GM18508 (cell line): Measurements from ENCODE around the gene JAGN1.
"Not testable (repeated sequence)": the region's sequence is repeated elsewhere in the genome, so short reads cannot be mapped to it uniquely, and the experiment has no call there.

ENCODE experiments used
- ATAC-seq: cut with Tn5 transposase; IDR thresholded peaks from one replicate; pipeline ENCODE4 v1.9.1; 2021; ENCODE audit warnings: moderate number of reproducible peaks; ENCODE audit not compliant: insufficient read depth, unreplicated experiment

Gene JAGN1

DNA sequence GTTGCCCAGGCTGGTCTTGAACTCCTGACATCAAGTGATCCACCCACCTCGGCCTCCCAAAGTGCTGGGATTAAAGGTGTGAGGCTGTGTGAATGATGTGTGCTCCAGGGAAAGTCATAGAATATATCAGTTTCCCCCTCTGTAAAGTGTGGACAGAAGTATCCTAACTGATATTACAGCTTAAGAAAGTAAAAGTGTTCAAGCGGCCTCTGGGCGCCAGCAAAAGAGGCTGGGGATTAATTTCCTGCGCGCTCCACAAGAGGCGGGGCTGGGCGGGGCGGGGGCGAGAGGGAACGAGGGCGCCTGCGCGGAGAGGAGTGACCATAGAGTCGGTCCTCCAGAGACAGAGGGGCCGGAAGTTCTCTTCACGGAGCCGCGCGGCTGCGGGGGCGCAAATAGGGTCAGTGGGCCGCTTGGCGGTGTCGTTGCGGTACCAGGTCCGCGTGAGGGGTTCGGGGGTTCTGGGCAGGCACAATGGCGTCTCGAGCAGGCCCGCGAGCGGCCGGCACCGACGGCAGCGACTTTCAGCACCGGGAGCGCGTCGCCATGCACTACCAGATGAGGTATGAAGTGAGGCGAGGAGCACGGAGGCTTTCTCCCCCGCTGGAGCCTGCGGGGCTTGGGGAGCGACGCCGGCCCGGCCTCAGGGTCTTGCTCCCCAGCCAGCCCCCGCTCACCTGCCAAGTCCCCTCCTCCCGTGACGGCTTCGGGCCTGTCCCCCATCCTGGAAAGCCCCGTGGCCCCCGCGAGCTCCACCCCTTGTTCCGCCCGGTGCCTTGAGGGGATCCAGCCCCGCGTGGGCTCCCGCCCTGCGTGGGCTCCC is at the start of gene JAGN1:
TSS of gene JAGN1 (plus strand) at position 362 of the 823 bp plus-strand sequence. CDS start at position 475, 113 bp downstream.
- ATAC-seq: no peak

DNA sequence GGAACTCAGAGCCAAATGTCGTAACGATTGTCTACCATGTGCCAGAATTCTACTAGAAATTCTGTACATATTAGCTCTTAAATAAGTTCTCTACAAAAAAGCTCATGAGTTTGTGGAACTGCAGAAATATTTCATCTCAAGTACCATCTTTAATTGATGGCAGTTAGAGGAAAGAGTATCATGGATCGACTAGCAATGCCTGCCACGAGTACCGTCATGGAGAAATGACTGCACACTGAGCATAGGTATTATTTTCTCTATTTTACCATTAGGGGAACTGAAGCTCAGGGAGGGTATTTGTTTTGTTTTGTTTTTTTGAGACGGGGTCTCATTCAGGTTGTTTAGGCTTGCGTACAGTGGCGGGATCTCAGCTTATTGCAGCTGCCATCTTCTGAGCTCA is 49.4 kb upstream of the JAGN1 start:
- ATAC-seq: no peak

DNA sequence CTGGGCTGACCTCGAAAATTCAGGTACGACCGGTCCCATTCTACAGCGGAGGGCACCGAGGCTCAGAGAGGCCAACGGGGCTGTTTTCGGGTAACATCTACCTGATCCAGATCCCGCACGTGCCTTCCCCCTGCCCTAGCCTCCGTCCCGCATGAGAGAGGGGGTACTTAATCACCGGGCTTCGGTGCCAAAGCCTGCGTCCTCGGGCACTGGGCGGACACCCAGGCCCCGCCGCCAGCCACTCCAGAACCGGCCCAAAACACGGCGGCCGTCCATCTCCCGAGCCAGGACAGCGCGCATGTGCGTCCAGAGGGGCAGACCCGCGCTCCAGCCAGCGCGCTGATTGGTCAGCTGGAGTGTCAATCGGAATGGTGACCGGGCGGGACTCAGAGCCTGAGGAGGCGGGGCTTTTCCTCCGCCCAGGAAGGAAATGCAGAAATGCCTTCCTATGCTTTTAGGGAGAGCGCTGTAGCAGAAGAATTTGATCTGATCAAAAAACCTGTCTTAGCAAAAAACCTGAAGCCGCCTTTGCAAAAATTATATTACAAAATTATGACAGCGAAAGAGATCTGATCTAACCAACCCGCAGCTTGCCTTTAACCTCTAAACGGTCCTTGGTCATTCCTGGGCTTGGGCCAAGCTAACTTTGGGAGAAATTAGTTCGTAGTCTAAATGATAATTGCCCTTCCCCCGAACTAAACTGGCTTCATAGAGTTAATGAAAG is 46.5 kb upstream of the JAGN1 start, which contains the start of gene RPUSD3:
TSS of gene RPUSD3 (minus strand) at position 294 of the 724 bp plus-strand sequence. CDS start at position 276, 18 bp downstream.
- peak; percentile 91 for ATAC-seq

DNA sequence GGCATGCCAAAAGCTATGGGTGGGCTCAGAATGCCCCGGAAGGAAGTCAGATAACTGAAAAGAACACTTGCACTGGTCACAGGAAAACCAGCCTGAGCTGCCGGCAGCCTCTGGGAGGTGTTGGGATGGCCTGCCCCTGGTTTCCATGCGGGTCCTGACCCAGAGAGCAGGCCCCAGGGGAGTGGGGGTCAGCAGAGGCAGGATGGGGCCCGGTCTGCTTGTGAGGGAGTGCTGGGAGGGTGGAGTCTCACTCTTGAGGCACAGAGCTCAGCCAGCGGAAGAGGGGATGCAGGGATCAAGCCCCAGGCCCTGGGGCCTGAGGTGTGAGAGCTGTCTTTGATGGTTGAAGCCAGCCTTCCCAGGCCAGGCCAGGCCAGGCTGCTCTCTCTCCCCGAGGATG is 44.2 kb upstream of the JAGN1 start:
- ATAC-seq: no peak

DNA sequence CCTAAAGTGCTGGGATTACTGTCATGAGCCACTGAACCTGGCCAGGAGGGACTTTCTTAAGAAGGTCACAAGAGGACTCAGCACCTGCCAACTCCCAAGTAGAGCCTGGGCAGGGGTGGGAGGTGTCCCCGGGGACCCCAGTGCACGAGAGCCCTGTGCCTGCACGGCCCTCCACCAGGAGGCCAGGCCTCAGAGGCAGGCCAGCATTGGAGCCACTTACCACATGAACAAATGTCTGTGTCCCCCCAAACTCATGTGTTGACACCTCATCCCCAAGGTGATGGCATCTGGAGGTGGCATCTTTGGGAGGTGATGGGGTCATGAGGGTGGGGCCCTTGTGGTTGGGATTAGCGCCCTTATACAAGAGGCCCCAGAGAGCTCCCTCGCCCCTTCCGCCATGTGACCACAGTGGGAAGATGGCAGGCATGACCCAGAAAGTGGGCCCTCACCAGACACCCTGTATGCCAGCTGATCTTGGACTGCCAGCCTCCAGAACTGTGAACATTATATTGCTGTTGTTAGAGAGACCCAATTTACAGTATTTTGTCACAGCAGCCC is 43.4 kb upstream of the JAGN1 start:
- no peak for ATAC-seq

GRCh38 chr3:9847870-9848269 is 42.5 kb upstream of the JAGN1 start:
- ATAC-seq: not testable (repeated sequence)

DNA sequence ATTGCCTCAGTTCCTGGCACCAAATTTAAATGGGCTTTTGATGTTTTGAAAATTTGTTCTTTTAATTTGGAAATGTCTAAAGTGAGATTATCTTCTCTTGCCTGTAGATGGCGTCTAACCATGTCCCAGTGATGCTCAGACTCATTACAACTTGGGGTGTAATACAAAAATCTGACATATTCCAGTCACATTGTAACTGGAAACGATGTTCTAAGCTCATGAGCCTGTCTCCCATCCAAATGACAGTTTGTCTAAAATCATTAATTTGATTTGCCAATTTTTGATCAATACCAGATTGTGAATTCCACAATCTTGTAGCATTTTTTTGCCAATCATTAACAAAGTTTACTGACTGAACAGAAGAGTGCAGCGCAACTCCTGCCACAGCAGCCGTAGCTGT is 41.5 kb upstream of the JAGN1 start:
- ATAC-seq: not testable (repeated sequence)

- ATAC-seq: not testable (repeated sequence)
Observed at GRCh38 chr3:9851383-9851782, 39.0 kb upstream of the JAGN1 start.

DNA sequence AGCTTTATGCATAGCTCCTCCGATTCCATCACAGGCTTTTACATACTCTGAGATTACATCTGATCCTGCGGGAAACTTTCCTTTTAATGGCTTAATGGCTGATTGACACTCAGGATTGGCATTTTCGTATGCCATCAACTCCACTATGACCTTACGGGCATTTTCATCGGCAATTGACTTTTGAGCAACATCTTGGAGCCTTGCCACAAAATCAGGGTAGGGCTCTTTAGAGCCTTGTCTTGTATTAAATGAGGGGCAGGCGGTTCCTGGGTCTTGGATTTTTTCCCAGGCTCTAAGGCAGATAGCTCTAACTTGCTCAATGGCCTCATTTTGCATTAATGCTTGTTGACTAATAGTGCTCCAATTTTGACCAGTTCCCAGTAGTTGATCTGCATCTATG is 38.5 kb upstream of the JAGN1 start:
- ATAC-seq: not testable (repeated sequence)

DNA sequence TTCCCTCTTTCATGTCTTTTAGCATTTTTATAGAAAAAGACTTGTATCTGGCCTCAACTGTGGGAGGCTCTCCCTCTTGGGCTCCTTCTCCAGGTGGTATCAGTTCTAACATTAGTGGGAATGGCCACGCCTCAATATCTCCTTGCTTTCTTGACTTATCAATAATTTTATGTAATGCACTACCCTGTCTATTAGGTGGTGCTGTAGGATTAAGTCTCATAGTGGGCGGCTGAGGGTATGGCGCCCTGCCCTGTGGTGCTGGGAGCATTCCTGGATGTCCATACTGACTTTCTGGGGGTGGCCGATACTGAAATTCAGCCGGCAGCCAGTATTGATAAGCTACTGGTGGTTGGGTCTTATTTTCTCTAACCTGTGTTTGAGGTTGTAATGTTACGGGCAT is 37.9 kb upstream of the JAGN1 start:
- no peak for ATAC-seq

DNA sequence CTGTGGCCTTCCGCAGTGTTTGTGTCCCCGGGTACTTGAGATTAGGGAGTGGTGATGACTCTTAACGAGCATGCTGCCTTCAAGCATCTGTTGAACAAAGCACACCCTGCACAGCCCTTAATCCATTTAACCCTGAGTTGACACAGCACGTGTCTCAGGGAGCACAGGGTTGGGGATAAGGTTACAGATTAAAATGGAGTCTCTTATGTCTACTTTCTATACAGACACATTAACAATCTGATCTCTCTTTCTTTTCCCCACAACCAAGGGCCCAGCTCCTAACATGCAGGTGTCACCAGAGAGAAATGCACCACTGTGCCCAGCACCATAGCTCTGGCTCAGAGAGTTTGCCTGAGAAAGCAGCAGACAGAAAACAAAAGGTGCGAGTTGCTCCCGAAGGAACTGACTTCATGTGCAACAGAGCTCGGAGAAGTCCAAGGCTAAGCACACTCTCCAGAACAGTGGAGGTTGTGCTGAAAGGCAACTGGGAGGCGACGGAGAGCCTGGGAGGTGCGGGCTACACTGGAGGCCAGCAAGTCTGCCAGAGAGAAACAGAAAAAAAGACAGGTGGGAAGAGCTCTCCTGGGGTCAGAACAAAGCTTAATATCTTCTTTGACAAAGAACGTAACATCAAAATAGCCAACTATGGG is 36.0 kb upstream of the JAGN1 start:
- ATAC-seq: not testable (repeated sequence)

GRCh38 chr3:9855594-9855993 is 34.8 kb upstream of the JAGN1 start:
- no peak for ATAC-seq

DNA sequence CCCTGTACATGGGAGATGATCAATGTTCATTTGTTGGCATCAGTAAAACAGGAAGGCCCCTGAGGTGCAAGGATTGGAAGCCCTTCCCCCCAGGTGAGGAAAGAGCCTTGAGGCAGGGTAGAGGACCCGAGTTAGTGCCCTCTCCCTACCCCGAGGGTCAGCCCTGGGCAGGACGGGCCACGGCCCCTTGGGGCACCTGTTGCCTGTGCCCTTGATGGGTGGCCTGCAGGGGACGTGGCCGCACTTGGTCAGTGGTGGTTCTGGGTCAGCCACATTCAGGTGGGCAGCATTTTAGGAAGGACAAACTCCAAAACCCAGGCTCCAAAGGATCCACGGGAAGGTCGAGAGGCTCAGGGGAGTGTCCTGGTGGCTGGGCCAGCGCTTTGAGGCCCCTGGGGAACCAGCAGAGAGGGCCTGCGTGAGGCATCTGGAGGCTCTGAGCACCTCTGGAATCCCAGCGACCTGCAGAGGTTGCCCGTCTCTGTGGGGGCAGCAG is 30.8 kb upstream of the JAGN1 start:
- ATAC-seq: no peak

DNA sequence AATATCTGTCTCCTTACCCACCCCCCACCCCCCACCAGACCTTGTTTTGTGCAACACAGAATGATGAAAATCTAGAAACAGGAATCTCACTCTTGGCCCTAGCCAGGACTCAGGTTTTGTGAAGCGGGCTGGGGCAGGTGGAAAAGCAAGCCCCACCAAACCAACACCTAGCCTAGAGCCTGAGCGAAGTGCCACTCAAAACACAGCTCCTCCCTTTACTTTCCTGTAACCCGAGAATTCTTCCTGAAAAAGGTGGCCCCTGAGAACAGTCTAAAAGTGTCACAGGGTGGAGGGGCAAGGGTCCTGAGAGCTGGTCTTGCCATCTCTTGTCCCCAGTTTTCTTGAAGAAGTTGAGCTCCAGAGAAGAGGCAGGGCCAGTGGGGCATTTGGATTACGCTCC is 29.2 kb upstream of the JAGN1 start:
- ATAC-seq: no peak

- ATAC-seq: no peak
Observed at GRCh38 chr3:9861626-9862130, 28.7 kb upstream of the JAGN1 start.

- no peak for ATAC-seq
Observed at GRCh38 chr3:9862391-9863057, 27.9 kb upstream of the JAGN1 start.

DNA sequence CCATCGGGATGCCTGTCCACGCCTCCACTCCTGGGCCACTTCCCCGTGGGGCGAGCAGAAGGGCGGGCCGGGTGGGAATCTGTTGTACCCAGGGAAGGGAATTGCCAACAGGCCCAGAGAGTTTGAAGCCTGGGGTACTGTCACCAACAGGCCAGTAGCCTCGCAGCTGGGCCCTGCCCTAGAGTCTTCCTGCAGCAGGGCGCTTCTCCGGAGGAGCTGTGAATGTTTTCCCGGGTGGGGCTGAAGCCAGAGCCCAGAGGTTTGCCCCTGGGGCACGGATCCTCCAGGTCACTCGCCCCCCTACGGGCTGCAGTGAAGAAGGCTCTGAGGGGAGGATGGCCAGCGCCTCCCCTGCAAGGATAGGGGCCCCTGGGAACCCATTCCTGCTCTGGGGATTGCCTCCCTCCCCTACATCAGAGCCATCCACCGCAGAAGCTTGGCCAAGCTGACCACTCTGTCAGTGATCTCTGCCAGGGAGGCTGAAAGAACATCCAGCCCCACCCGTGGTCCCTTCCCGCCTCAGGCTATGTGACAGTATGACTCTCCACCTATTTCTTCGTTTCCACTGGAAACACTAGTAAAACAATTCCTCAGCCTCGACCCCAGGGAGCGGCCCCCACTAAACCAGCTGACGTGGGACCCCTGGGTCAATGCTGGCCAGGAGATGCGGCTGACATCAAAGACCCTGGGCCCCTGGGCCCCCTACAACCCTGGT is 27.2 kb upstream of the JAGN1 start:
- ATAC-seq: no peak

DNA sequence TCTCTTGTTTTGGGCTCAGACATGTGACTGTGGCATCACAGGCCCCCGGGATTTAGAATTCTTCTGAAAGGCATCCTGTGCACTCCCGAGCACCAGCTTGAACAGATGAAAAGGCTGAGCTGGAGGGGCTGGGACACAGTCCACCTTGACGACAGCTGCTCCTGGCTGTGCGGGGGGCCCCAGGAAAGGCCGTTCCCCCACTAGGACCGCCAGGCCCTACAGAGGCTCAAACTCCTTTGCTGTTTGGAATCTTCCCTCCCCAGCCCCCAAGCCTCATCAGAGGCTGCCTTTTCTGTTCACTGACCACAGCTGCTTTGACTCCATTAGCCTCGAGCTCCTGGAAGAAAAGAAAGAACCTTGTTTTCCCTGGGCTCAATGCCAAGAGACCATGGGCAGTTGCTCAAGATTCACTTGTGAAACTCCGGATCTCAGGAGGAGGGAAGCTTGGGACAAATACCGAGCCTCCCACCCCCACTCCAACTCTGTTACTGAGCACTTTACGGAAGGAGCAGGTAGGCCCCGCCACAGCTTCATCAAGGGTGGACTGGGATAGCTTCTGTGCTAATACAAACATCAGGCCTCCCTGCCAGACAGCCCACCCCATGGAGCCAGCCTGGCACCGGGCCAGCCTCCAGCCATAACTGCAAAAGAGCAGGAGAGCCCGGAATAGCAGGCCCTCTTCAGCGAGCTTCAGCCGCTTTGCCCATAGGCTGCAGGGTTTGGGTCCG is 26.0 kb upstream of the JAGN1 start:
- no peak for ATAC-seq
